Epithelial cell of esophagus (primary cell): ENCODE data around the gene PATZ1.

Experiments used
- DNase-seq: peaks from one replicate; pipeline ENCODE4 v3.0.0; 2010; ENCODE audit warnings: low read depth
- H3K4me3 ChIP-seq: 2 replicates; pipeline ENCODE4 v1.5.1; 2011; ENCODE audit warnings: mild to moderate bottlenecking, low read length, control low read depth
- TF ChIP-seq, protein P1 (sequence below): IDR thresholded peaks from 2 replicates; pipeline ENCODE4 v1.5.1; 2011; ENCODE audit warnings: low read depth, mild to moderate bottlenecking, low read length, control low read depth, inconsistent platforms; ENCODE audit not compliant: insufficient read depth; ENCODE audit errors: missing control alignments

The PATZ1 gene

GRCh38 chr22:31286360-31287255, 59.5 kb downstream of the PATZ1 start:
- DNase-seq: no peak
- TF ChIP-seq, protein P1, sequence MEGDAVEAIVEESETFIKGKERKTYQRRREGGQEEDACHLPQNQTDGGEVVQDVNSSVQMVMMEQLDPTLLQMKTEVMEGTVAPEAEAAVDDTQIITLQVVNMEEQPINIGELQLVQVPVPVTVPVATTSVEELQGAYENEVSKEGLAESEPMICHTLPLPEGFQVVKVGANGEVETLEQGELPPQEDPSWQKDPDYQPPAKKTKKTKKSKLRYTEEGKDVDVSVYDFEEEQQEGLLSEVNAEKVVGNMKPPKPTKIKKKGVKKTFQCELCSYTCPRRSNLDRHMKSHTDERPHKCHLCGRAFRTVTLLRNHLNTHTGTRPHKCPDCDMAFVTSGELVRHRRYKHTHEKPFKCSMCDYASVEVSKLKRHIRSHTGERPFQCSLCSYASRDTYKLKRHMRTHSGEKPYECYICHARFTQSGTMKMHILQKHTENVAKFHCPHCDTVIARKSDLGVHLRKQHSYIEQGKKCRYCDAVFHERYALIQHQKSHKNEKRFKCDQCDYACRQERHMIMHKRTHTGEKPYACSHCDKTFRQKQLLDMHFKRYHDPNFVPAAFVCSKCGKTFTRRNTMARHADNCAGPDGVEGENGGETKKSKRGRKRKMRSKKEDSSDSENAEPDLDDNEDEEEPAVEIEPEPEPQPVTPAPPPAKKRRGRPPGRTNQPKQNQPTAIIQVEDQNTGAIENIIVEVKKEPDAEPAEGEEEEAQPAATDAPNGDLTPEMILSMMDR: no peak
- H3K4me3 ChIP-seq: no peak overlapping the region

GRCh38 chr22:31284281-31285155, 61.6 kb downstream of the PATZ1 start:
- no peak for DNase-seq
- H3K4me3 ChIP-seq: no peak overlapping the region
- TF ChIP-seq, protein P1: no peak

- TF ChIP-seq, protein P1: no peak
- DNase-seq: no peak
- H3K4me3 ChIP-seq: no peak overlapping the region
Measured at GRCh38 chr22:31282748-31283468, 63.2 kb downstream of the PATZ1 start.

DNA sequence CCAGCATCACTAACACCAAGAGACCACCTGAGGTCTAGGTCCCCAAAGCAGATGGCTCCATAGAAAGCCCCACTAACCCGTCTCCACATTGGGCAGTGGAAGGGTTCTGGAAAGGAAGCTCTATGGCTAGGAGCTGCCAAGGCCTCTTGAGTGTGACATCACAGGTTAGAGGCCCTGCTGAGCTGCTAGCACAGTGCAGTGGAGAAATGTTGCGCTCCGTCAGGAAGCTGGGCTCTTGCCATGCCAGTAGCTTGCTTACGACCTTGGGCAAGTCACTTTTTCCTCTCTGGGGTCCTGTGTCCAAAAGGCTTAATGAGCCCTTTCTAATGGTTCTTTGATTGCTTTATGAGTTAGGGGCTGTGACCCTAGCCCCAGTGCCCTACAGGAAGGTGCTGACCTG, 64.4 kb downstream of the PATZ1 start:
- TF ChIP-seq, protein P1: no peak
- H3K4me3 ChIP-seq: no peak overlapping the region
- DNase-seq: no peak

DNA sequence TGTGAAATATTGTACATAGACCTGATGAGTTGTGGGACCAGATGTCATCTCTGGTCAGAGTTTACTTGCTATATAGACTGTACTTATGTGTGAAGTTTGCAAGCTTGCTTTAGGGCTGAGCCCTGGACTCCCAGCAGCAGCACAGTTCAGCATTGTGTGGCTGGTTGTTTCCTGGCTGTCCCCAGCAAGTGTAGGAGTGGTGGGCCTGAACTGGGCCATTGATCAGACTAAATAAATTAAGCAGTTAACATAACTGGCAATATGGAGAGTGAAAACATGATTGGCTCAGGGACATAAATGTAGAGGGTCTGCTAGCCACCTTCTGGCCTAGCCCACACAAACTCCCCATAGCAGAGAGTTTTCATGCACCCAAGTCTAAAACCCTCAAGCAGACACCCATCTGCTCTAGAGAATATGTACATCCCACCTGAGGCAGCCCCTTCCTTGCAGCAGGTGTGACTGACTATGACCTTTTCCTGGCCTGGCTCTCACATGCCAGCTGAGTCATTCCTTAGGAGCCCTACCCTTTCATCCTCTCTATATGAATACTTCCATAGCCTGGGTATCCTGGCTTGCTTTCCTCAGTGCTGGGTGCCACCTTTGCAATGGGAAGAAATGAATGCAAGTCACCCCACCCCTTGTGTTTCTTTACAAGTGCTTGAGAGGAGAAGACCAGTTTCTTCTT, 66.2 kb downstream of the PATZ1 start:
- DNase-seq: peak; percentile 36
- H3K4me3 ChIP-seq: no peak overlapping the region
- TF ChIP-seq, protein P1: no peak

DNA sequence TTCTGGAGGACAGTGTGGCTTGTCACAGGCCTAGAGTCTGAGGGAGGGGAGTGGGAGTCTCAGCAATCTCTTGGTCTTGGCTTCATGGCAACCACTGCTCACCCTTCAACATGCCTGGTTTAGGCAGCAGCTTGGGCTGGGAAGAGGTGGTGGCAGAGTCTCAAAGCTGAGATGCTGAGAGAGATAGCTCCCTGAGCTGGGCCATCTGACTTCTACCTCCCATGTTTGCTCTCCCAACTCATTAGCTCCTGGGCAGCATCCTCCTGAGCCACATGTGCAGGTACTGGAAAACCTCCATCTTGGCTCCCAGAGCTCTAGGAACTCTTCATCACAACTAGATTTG, 66.8 kb downstream of the PATZ1 start:
- TF ChIP-seq, protein P1: no peak
- DNase-seq: no peak
- H3K4me3 ChIP-seq: no peak overlapping the region
